DND-41 (cell line): Measurements from ENCODE around the gene MAP3K14.
"Not testable (repeated sequence)": the region's sequence is repeated elsewhere in the genome, so short reads cannot be mapped to it uniquely, and the experiment has no call there.

Experiments used
- ATAC-seq: fragments of 200-7000 bp; cut with Tn5 transposase; 3 replicates; pipeline ENCODE4 v1.9.1; 2021; ENCODE audit warnings: low read depth; ENCODE audit not compliant: insufficient read depth
- DNase-seq: peaks from one replicate; pipeline ENCODE4 v3.0.0-alpha.2; 2020
- H2AFZ ChIP-seq: 2 replicates; pipeline ENCODE4 v1.6.0; 2012; ENCODE audit warnings: low read depth, low read length
- H3K27ac ChIP-seq: 2 replicates; pipeline ENCODE4 v1.5.1; 2012; ENCODE audit warnings: low read length, inconsistent platforms
- H3K27me3 ChIP-seq: fragments of 200-600 bp; sonication (generic); 2 replicates; pipeline ENCODE4 v1.6.0; 2012; ENCODE audit warnings: low read length, mild to moderate bottlenecking, inconsistent platforms; ENCODE audit not compliant: insufficient read depth, poor library complexity
- H3K36me3 ChIP-seq: 2 replicates; pipeline ENCODE4 v1.5.1; 2012; ENCODE audit warnings: low read length, inconsistent platforms; ENCODE audit not compliant: insufficient read depth
- H3K4me1 ChIP-seq: 2 replicates; pipeline ENCODE4 v1.5.1; 2012; ENCODE audit warnings: mild to moderate bottlenecking, low read length; ENCODE audit not compliant: insufficient read depth
- H3K4me2 ChIP-seq: 2 replicates; pipeline ENCODE4 v1.6.0; 2012; ENCODE audit warnings: mild to moderate bottlenecking, moderate library complexity, low read length, inconsistent platforms; ENCODE audit not compliant: insufficient read depth
- H3K4me3 ChIP-seq, 2 experiments: fragments of 200-600 bp in 1 of 2; shearing (Covaris generic) in 1 of 2; 2 replicates each; pipeline ENCODE4 v1.5.1; 2012 to 2016; ENCODE audit warnings: inconsistent platforms in 2 of 2, low read length in 2 of 2, mild to moderate bottlenecking in 2 of 2, low read depth in 1 of 2, moderate library complexity in 1 of 2
- H3K79me2 ChIP-seq: 2 replicates; pipeline ENCODE4 v1.6.0; 2012; ENCODE audit warnings: low read length, inconsistent platforms; ENCODE audit not compliant: insufficient read depth
- H3K9ac ChIP-seq: 2 replicates; pipeline ENCODE4 v1.6.0; 2012; ENCODE audit warnings: low read depth, mild to moderate bottlenecking, inconsistent platforms, low read length, moderate library complexity
- H3K9me3 ChIP-seq: 2 replicates; pipeline ENCODE4 v1.5.1; 2012; ENCODE audit warnings: low read length, moderate library complexity, mild to moderate bottlenecking, inconsistent platforms; ENCODE audit not compliant: insufficient read depth, severe bottlenecking
- H4K20me1 ChIP-seq: 2 replicates; pipeline ENCODE4 v1.6.0; 2012; ENCODE audit warnings: low read length; ENCODE audit not compliant: insufficient read depth
- EZH2 ChIP-seq: IDR thresholded peaks from 3 replicates; pipeline ENCODE4 v1.6.1; 2012; ENCODE audit warnings: borderline replicate concordance, low read depth, mild to moderate bottlenecking, moderate library complexity, low read length, inconsistent platforms; ENCODE audit not compliant: severe bottlenecking
- TF ChIP-seq, protein P1 (sequence below): IDR thresholded peaks from 2 replicates; pipeline ENCODE4 v1.5.1; 2012; ENCODE audit warnings: borderline replicate concordance, low read length, moderate library complexity, mild to moderate bottlenecking; ENCODE audit not compliant: poor library complexity, severe bottlenecking; ENCODE audit errors: extremely low read depth

Gene MAP3K14

DNA sequence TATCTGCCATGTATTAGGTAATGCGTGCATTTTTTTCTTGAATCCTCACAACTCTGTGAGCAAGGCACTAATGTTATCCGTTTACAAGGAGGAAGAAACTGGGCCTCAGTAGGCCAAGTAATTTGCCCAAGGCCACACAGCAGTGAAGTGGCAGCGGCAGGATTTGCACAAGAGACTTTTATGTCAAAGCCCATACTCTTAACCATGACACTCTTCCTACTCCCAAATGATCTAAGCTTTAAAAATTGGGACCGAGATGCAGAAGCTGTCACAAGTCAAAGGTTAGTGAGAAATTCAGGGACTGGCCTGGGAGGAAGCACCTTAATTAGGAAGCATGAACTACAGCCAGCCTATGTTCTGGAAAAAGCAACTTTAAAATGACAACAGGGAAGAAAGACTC lies 10.7 kb downstream of the MAP3K14 start:
- Histone ChIP-seq H3K9me3 (no peaks in the 10 kb centered on the region), H3K27ac (no peak overlapping the region), H3K79me2 (peaks cover 74% of the 10 kb centered on the region), H4K20me1 (peaks cover 28% of the 10 kb centered on the region), H3K4me2 (no peak overlapping the region), H3K36me3 (peaks cover 19% of the 10 kb centered on the region), H3K9ac (no peak overlapping the region), H2AFZ (no peak overlapping the region), H3K4me3 (no peak overlapping the region), H3K27me3 (no peaks in the 10 kb centered on the region), H3K4me1 (peaks cover 1% of the 10 kb centered on the region; the same call in 1 of the 2 replicates)
- no peak for ATAC-seq
- TF ChIP-seq, protein P1, sequence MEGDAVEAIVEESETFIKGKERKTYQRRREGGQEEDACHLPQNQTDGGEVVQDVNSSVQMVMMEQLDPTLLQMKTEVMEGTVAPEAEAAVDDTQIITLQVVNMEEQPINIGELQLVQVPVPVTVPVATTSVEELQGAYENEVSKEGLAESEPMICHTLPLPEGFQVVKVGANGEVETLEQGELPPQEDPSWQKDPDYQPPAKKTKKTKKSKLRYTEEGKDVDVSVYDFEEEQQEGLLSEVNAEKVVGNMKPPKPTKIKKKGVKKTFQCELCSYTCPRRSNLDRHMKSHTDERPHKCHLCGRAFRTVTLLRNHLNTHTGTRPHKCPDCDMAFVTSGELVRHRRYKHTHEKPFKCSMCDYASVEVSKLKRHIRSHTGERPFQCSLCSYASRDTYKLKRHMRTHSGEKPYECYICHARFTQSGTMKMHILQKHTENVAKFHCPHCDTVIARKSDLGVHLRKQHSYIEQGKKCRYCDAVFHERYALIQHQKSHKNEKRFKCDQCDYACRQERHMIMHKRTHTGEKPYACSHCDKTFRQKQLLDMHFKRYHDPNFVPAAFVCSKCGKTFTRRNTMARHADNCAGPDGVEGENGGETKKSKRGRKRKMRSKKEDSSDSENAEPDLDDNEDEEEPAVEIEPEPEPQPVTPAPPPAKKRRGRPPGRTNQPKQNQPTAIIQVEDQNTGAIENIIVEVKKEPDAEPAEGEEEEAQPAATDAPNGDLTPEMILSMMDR: no peak
- no peak for TF ChIP-seq EZH2
- DNase-seq: no peak

DNA sequence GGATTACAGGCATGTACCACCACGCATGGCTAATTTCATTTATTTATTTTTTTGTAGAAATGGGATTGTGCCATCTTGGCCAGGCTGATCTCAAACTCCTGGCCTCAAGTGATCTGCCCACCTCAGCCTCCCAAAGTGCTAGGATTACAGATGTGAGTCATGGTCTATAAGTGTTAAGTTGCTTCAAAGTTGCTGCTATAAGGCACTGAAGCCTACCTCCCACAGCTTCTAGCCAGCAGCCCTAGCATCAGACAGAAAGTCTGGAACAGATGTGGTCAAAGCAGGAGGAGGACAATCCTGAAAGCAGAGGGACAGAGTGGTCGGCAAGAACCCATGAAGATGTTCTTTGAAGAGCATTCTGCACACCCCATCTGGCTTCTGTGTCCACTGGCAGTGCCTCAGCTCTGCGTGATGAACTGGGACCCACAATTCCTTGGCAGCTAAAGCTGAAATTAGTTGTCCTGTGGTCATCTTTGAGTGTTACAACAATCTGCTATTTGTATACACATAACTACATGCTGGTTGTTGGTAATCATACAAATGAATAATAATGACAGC lies 11.2 kb downstream of the MAP3K14 start:
- no peak overlapping the region for H3K4me2 ChIP-seq

DNA sequence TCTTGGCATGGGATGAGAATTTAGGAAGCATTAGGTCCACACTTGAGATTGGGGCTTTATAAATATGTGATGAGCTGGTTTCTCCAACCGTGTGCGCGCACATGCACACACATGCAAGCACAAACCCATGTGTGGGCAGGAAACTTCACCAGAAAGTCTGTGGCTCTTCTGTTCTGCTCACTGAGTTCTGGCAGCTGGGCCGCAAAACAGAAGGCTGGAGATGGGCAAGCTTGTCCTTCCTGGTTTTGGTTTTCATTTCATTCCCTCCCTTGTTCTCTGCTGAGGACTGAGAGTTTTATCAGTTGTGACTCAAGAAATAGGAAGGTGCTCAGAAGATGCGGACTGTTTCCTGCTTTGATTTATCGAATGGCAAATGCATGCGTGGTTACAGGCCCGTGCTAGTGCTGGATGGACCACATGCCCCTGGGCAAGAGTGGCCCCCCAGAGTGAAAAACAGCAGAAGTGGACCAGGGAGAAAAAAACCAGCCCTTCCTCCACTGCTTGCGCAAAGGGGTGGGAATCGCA lies 14.1 kb downstream of the MAP3K14 start:
- H3K27ac ChIP-seq: 0 out of 2 replicates have a peak overlapping the region, but pooled peaks have one; percentile 3
- H3K9me3 ChIP-seq: no peaks in the 10 kb centered on the region
- peaks cover 26% of the 10 kb centered on the region for H4K20me1 ChIP-seq
- H3K9ac ChIP-seq: no peak overlapping the region
- peak; percentile 23 for DNase-seq
- peaks cover 7% of the 10 kb centered on the region; the same call in 1 of the 2 replicates for H3K36me3 ChIP-seq
- H2AFZ ChIP-seq: no peak overlapping the region
- TF ChIP-seq, protein P1: no peak
- no peak for TF ChIP-seq EZH2
- H3K27me3 ChIP-seq: no peaks in the 10 kb centered on the region
- no peaks in the 10 kb centered on the region for H3K4me1 ChIP-seq
- peak; percentile 55 for ATAC-seq
- H3K4me3 ChIP-seq: no peak overlapping the region
- no peak overlapping the region for H3K4me2 ChIP-seq
- peaks cover 74% of the 10 kb centered on the region for H3K79me2 ChIP-seq

More for the DNA sequence above, 11.2 kb downstream of the MAP3K14 start:
- no peak for ATAC-seq
- Histone ChIP-seq H3K9ac (no peak overlapping the region), H4K20me1 (peaks cover 28% of the 10 kb centered on the region), H2AFZ (no peak overlapping the region), H3K36me3 (peaks cover 15% of the 10 kb centered on the region), H3K79me2 (peaks cover 73% of the 10 kb centered on the region), H3K4me1 (no peaks in the 10 kb centered on the region), H3K4me3 (no peak overlapping the region), H3K9me3 (no peaks in the 10 kb centered on the region), H3K27me3 (no peaks in the 10 kb centered on the region), H3K27ac (no peak overlapping the region)
- no peak for TF ChIP-seq EZH2
- TF ChIP-seq, protein P1: no peak
- DNase-seq: no peak

DNA sequence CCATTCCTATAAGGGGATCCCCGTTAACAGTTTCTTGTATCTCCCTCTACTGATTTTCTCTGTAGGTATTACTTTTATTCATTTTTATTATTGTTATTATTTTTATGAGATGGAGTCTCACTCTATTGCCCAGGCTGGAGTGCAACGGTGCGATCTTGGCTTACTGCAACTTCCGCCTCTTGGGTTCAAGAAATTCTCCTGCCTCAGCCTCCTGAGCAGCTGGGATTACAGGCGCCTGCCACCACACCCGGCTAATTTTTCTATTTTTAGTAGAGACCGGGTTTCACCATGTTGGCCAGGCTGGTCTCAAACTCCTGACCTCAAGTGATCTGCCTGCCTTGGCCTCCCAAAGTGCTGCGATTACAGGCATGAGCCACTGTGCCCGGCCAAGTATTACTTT lies 14.6 kb downstream of the MAP3K14 start:
- not testable (repeated sequence) for DNase-seq, ATAC-seq, H3K4me2 ChIP-seq, H3K27ac ChIP-seq, H3K9ac ChIP-seq, H3K9me3 ChIP-seq, H3K27me3 ChIP-seq, H3K36me3 ChIP-seq, H3K4me1 ChIP-seq, H2AFZ ChIP-seq, H3K4me3 ChIP-seq
- peaks cover 25% of the 10 kb centered on the region; the same call in 1 of the 2 replicates for H4K20me1 ChIP-seq
- H3K79me2 ChIP-seq: peaks cover 72% of the 10 kb centered on the region
